Measurements from ENCODE around the gene WDR89.

Gene WDR89

GRCh38 chr14:63677891-63678379 lies 36.3 kb upstream of the WDR89 start:
- Histone ChIP-seq H3K4me3 (no peak overlapping the region), H3K27ac (no peak overlapping the region)
- TF ChIP-seq CTCF (IDR thresholded peaks at IDR 0.05): no peak
- no peak for DNase-seq (ENCODE audit: low spot score)

DNA sequence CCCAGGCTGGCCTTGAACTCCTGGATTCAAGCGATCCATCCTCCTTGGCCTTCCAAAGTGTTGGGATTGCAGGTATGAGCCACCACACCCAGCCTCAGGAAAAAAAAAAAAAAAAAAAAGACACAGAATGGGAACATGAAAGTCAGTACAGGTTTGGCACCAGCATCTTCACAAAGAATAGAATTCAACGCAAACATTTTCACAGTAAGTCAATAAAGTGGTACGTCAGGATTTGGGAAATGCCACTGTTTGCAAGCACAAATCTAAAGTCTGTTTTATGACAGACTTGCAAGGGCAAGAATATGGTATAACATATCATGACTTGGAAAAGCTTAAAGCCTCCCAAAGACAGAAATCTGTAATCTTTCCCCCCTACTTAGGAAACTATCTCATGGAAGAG lies 34.9 kb upstream of the WDR89 start:
- TF ChIP-seq CTCF (IDR thresholded peaks at IDR 0.05): no peak

GRCh38 chr14:63673886-63674497 lies 32.3 kb upstream of the WDR89 start:
- H3K27ac ChIP-seq: no peak overlapping the region
- TF ChIP-seq CTCF (IDR thresholded peaks at IDR 0.05): no peak
- H3K4me3 ChIP-seq: no peak overlapping the region
- no peak for DNase-seq (ENCODE audit: low spot score)

More for the DNA sequence above, 34.9 kb upstream of the WDR89 start:
- Histone ChIP-seq H3K27ac (no peak overlapping the region), H3K4me3 (no peak overlapping the region)
- DNase-seq (ENCODE audit: low spot score): no peak

GRCh38 chr14:63673255-63673654 lies 31.6 kb upstream of the WDR89 start:
- no peak for DNase-seq (ENCODE audit: low spot score)
- no peak for TF ChIP-seq CTCF (IDR thresholded peaks at IDR 0.05)
- H3K27ac ChIP-seq: no peak overlapping the region
- H3K4me3 ChIP-seq: no peak overlapping the region

DNA sequence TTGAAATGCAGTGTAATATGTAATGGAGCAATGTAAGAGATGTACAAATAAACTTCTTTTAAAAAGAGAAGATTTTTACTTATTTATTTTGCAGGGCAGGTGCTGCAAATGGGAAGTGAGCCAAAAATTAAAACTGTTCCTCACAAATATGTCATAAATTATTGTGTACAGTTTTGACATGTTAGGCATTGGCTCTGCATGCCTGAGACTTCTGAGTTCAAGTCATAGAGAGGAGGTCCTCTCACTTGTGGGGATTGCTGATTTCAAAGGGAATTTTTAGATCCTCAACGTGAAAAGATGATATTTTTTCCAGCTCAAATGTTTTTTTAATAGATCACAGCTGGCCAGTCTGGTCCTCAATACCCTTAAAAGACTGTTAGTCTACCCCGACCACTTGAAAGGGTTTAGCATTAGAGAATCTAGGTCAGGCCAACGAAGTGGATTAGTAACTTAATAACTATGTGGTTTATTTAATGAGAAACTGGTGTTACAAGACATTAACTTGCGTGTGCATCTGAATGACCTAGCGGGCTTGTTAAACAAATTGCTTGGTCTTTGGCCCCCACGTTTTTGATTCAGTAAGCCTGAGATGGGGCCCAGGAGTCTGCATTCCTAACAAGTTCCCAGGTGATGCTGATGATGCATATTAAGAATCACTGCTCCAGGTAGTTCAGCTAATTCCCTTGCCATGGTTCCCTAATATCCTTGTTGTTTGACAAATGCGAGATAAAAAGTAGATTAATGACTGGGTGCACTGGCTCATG lies 30.9 kb upstream of the WDR89 start:
- Histone ChIP-seq H3K4me3 (no peak overlapping the region), H3K27ac (no peak overlapping the region)
- DNase-seq (ENCODE audit: low spot score): no peak
- TF ChIP-seq CTCF (IDR thresholded peaks at IDR 0.05): no peak

DNA sequence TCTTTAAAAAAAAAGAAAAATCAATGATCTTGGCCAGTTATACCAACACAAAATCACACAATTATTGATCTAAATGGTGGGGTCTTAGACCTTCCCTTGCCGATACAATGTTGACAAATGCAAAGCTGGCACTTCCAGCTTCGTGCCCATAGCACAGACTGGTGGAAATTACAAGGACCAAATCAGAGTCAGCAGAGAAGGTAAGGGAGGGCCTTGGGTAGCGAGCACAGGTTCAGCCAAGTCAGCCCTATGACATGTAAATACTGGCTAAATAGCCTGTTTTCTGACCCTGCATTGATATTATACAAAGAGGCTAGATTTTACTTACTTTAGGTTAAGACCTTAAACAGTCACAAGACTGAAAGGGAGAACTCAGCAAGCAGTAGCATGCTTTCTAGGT lies 30.3 kb upstream of the WDR89 start:
- TF ChIP-seq CTCF (IDR thresholded peaks at IDR 0.05): no peak
- Histone ChIP-seq H3K4me3 (no peak overlapping the region), H3K27ac (no peak overlapping the region)
- DNase-seq (ENCODE audit: low spot score): no peak

- no peak for DNase-seq (ENCODE audit: low spot score)
- H3K27ac ChIP-seq: no peak overlapping the region
- H3K4me3 ChIP-seq: no peak overlapping the region
- TF ChIP-seq CTCF (IDR thresholded peaks at IDR 0.05): no peak
Observed at GRCh38 chr14:63670692-63671091, 29.0 kb upstream of the WDR89 start.

Measured in coronary artery (tissue), 2 donors.